Peyer's patch (tissue), 4 donors: ENCODE data around the gene GIGYF2. TPM values are rescaled to one million over a fixed set of nuclear protein-coding genes. Genes with fewer than 3 reads are reported as not detected.

Experiments
- DNase-seq, 3 donors: peaks; one replicate each; pipeline ENCODE4 v3.0.0-alpha.2; 2017 to 2019
- H3K27ac ChIP-seq, 4 donors: fragments of 200-600 bp; sonication (generic); one replicate each; pipeline ENCODE4 v1.5.1; 2016 to 2019
- H3K27me3 ChIP-seq, 2 donors: fragments of 200-600 bp; sonication (generic); one replicate each; pipeline ENCODE4 v1.5.1; 2019
- H3K36me3 ChIP-seq, 3 donors: fragments of 200-600 bp; sonication (generic); one replicate each; pipeline ENCODE4 v1.5.1; 2016 to 2019
- H3K4me1 ChIP-seq, 4 donors: fragments of 200-600 bp; sonication (generic); one replicate each; pipeline ENCODE4 v1.5.1; 2016 to 2019
- H3K4me3 ChIP-seq, 4 donors: fragments of 200-600 bp; sonication (generic); 1 replicate in 3 of 4; 2 replicates in 1 of 4; pipeline ENCODE4 v1.5.1; 2016 to 2019; ENCODE audit warnings: mild to moderate bottlenecking in 1 of 4
- H3K9me3 ChIP-seq, 4 donors: fragments of 200-600 bp; sonication (generic); one replicate each; pipeline ENCODE4 v1.5.1; 2016 to 2019; ENCODE audit warnings: mild to moderate bottlenecking in 1 of 4
- CTCF ChIP-seq, 6 experiments: fragments of 450-650 bp in 4 of 6; fragments of 200-600 bp in 2 of 6; sonication (generic) in 1 of 6; IDR thresholded peaks; one replicate each; pipeline ENCODE4 v1.5.1; 2017 to 2019; ENCODE audit warnings: antibody characterized with exemption in 6 of 6, mild to moderate bottlenecking in 3 of 6, moderate library complexity in 1 of 6
- POLR2A ChIP-seq, 2 donors: fragments of 450-650 bp; IDR thresholded peaks; one replicate each; pipeline ENCODE4 v1.5.1; 2017; ENCODE audit warnings: antibody characterized with exemption in 2 of 2, mild to moderate bottlenecking in 2 of 2, moderate library complexity in 2 of 2
- total RNA-seq, 4 donors: library from RNA; depleted of rRNA; stranded (reverse); fragments of >200 nt; gene quantifications; one replicate each; pipeline ENCODE4 v1.1.0, GENCODE V29; 2016

The GIGYF2 gene
- total RNA-seq, 4 donors from 2014 or later = 82.5 to 126 (median 90.1) TPM

- Histone ChIP-seq H3K9me3 (no peaks in the 10 kb centered on the region), H3K36me3 (peaks cover 0 to 68% (median 0%) of the 10 kb centered on the region in 3 donors), H3K27me3 (no peaks in the 10 kb centered on the region), H3K27ac (no peak overlapping the region), H3K4me1 (peaks cover 0 to 8% (median 0%) of the 10 kb centered on the region in 4 donors), H3K4me3 (no peak overlapping the region)
- TF ChIP-seq POLR2A (IDR thresholded peaks at IDR 0.05) = no peak
- TF ChIP-seq CTCF (IDR thresholded peaks at IDR 0.05) = no peak
- no peak for DNase-seq
Measured at GRCh38 chr2:232795920-232796319, 98.8 kb downstream of the GIGYF2 start.

- no peak overlapping the region for H3K4me3 ChIP-seq
- peaks cover 0 to 8% (median 0%) of the 10 kb centered on the region in 4 donors for H3K4me1 ChIP-seq
- H3K36me3 ChIP-seq = peaks cover 0 to 56% (median 0%) of the 10 kb centered on the region in 3 donors
- H3K9me3 ChIP-seq = no peaks in the 10 kb centered on the region
- TF ChIP-seq POLR2A (IDR thresholded peaks at IDR 0.05) = no peak
- no peak for TF ChIP-seq CTCF (IDR thresholded peaks at IDR 0.05)
- no peak for DNase-seq
- peak overlapping the region in 1 of 4 donors; percentile 4 for H3K27ac ChIP-seq
- H3K27me3 ChIP-seq = no peaks in the 10 kb centered on the region
Measured at GRCh38 chr2:232798187-232798586, 101.1 kb downstream of the GIGYF2 start.

- Histone ChIP-seq H3K27me3 (no peaks in the 10 kb centered on the region), H3K36me3 (peaks cover 0 to 42% (median 0%) of the 10 kb centered on the region in 3 donors), H3K4me3 (no peak overlapping the region), H3K4me1 (peaks cover 0 to 8% (median 0%) of the 10 kb centered on the region in 4 donors), H3K9me3 (no peaks in the 10 kb centered on the region), H3K27ac (no peak overlapping the region)
- TF ChIP-seq CTCF (IDR thresholded peaks at IDR 0.05) (no peak), POLR2A (IDR thresholded peaks at IDR 0.05) (no peak)
- no peak for DNase-seq
Measured at GRCh38 chr2:232800166-232800565, 103.0 kb downstream of the GIGYF2 start.

GRCh38 chr2:232802091-232802490 is 105.0 kb downstream of the GIGYF2 start:
- Histone ChIP-seq H3K4me3 (no peak overlapping the region), H3K27me3 (no peaks in the 10 kb centered on the region), H3K27ac (no peak overlapping the region), H3K36me3 (peaks cover 0 to 33% (median 0%) of the 10 kb centered on the region in 3 donors), H3K4me1 (peaks cover 0 to 8% (median 0%) of the 10 kb centered on the region in 4 donors), H3K9me3 (no peaks in the 10 kb centered on the region)
- TF ChIP-seq CTCF (IDR thresholded peaks at IDR 0.05) = no peak
- no peak for TF ChIP-seq POLR2A (IDR thresholded peaks at IDR 0.05)
- no peak for DNase-seq

- TF ChIP-seq CTCF (IDR thresholded peaks at IDR 0.05) (peak in 2 of 6 experiments; percentile 10 to 22), POLR2A (IDR thresholded peaks at IDR 0.05) (no peak)
- Histone ChIP-seq H3K4me1 (no peaks in the 10 kb centered on the region), H3K36me3 (peaks cover 0 to 78% (median 0%) of the 10 kb centered on the region in 3 donors), H3K27ac (no peak overlapping the region), H3K4me3 (no peak overlapping the region), H3K9me3 (no peaks in the 10 kb centered on the region), H3K27me3 (no peaks in the 10 kb centered on the region)
- no peak for DNase-seq
Measured at GRCh38 chr2:232809349-232810124, 112.4 kb downstream of the GIGYF2 start.
